Measurements from ENCODE around the gene HJURP.

The HJURP gene

GRCh38 chr2:233791151-233791882 is 63.0 kb downstream of the HJURP start:
- no peak for DNase-seq

- no peak for DNase-seq
These were observed 64.8 kb downstream of the HJURP start for GRCh38 chr2:233789554-233789953.

Data from stimulated activated CD4-positive, alpha-beta T cell treated with anti-CD3 and anti-CD28 coated beads, Interleukin-4, amount 100 ng/mL, for 1 hour (primary cell).